Activated CD4-positive, CD25-positive, alpha-beta regulatory T cell treated with anti-CD3 and anti-CD28 coated beads, Interleukin-2, amount 50 U/mL, for 24 hours (primary cell): ENCODE results near the gene COIL.

Experiments used
- ATAC-seq, 2 donors: fragments of 150-1000 bp; cut with Tn5 transposase; one replicate each; pipeline ENCODE4 v1.10.0; 2021; ENCODE audit warnings: mild to moderate bottlenecking in 1 of 2, moderate library complexity in 1 of 2

The COIL gene

DNA sequence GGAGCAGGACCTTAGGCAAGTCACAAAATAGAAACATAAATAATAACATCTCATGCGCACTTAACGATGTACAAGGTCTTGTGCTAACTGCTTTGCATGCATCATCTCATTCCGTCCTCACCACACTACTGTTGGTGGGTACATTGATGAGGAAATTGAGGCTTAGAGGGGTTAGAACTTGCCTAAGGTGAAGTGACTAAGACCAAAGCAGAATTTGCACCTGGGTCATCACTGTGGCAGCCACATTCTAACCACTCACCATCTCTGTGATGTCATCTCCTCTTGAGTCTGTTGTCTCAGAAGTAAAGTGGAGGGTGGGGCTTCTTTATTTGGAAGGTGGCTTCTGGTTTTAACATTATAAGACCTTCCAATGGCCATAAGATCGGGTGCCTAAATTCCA, 26.6 kb downstream of the COIL start:
- ATAC-seq: no peak

DNA sequence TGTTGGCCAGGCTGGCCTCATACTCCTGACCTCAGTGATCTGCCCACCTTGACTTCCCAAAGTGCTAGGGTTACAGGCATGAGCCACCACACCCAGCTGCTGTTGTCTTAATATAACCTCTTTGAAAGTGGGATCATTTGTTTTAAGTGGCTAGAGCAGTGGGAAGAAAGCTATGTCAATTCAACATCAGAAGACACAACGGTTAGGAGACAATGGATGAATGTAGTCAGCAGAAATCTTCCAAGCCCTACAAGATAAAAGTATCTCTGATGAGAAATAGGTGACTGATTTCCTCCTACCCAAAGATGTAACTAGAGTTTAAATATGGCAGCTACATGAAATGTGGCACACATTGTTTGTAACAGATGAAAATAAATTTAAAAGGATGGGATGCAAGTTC, 27.0 kb downstream of the COIL start:
- ATAC-seq: no peak

DNA sequence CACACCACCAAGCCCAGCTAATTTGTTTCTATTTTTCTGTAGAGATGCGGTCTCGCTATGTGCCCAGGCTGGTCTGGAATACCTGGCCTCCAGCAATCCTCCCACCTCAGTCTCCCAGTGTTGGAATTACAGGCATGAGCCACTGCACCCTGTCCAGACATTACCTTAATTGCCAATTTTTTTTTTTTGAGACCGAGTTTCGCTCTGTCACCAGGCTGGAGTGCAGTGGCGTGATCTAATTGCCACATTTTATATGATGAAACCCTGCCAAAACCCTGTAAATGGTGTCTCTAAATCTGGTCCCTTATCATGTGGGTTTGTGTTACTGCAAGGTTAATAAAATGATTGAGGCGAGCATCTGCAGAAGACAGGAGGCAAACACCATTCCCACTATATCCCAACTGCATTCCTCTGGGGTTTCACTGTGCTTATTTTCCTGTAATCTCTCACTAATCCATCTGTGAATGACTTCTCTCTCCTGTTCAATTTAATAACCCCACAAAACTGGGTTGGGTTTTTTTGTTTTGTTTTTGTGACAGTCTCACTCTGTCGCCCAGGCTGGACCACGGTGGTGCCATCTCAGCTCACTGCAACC, 27.6 kb downstream of the COIL start:
- no peak for ATAC-seq

DNA sequence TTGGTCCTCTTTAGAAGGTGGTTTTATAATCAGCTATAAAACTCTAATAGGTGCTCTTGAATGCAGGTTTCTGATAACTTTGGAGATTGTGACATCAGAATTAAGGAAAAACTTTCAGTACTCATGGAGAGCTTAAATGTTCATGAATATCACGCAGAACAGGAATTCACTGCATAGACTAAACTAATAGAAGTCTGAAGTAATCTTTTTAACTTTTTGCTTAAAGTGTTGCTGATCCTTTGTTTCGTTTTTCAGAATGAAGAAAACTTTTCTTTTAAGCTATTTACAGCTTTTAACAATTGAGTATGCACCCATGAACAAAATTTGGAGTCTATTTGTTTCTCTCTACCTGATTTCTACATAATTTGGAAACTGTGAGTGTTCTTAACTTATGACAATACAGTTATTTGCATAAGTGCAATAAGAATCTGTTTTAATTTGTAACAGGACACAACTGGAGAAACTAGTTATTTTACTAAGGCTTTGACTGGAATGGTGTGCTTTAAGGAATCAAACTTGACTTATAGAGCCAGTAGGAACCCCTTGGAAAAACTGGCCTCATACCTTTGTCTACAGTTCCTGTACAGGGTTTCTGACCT, 30.0 kb downstream of the COIL start:
- no peak for ATAC-seq

DNA sequence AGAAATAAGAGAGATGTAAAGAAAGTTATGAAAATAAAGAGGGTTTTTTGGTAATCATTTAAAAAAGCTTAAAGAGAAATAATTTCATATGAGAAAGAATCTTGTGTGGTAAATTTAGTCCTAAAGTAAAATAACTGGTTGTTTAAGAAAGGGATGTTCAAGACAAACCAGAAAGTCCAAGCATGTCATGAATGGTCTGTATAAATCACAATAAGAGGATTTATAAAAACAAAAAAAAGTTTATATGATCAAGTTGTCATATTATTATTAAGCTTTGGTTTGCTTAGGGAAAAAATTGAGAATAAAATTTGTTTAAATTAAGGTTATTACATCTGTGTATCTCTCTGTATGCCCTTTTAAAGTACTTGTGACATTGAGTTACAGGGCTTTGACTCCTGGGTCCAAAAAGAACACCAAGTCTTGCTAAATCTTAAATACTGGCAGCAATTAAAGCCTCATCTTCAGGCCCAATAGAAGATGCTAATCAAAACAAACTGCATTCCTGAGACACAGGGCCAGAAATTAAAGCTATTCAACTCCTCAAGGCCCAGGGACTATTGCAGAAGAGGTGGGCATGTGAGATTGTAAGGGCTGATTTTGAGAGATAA, 31.4 kb downstream of the COIL start:
- ATAC-seq: no peak

DNA sequence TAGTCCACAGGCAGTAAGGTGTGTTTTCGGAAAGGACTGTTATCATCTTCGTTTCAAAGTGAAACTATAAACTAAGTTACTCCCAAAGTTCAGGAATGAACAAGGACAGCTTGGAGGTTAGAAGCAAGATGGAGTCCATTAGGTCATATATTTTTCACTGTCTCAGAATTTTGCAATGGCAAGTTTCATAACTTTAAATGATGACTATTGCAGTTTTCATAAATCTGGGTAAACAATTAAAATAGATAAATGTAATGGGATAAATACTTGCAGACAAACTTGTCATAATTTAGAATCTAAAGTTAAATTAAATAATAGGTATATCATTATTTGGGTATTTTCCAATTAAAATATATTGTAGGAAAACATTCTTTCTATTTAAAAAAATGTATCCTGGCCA, 32.3 kb downstream of the COIL start:
- no peak for ATAC-seq

DNA sequence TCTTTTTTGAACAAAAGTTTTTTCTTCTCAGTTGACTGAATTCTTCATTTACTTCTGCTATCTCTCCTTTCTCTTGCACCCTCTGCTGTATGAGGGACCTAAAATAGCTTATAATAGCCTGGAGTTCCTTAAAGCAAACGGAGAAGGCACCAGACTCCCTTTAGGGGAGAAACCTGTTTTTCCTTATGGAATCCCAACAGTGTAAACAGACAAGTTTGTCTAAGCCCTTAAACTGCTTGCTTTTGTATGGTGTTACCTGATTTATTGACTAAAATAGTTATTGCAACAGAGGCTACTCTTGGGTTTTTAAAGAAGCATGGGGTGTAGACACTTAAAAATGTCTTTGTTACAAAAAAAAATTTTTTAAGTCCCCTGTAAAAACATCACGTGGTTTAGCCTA, 34.1 kb downstream of the COIL start:
- no peak for ATAC-seq

DNA sequence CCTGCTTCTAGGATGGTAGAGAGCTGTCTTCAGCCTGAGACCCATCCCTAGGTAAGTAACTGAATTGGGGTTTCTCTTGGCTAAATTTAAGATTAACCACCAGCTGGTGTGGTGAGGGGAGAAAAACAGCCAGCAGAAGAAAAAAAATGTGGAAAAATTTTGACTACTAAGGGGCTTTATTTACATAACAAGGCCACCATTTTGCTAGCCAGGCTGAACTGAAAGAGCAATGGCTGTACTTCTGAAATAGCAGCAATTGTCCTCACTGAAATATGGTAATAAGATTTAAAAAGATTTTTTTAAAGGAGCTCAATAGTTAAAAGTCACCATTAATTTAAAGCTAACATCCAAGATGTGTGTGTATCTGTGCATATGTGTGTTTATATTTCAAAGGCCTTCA, 34.6 kb downstream of the COIL start:
- no peak for ATAC-seq

DNA sequence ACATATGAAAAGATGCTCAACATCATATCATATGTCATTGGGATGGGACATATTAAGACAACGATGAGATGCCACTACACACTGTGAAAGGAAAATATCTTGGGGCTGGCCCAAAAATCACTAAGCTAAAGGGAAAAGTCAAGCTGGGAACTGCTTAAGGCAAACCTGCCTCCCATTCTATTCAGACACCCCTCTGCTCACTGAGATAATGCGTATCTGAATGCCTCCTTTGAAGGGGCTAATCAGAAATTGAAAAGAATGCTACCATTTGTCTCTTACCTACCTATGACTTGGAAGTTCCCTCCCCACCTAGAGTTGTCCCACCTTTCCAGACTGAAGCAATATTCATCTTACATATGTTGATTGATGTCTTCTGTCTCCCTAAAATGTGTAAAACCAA, 35.8 kb downstream of the COIL start:
- no peak for ATAC-seq

DNA sequence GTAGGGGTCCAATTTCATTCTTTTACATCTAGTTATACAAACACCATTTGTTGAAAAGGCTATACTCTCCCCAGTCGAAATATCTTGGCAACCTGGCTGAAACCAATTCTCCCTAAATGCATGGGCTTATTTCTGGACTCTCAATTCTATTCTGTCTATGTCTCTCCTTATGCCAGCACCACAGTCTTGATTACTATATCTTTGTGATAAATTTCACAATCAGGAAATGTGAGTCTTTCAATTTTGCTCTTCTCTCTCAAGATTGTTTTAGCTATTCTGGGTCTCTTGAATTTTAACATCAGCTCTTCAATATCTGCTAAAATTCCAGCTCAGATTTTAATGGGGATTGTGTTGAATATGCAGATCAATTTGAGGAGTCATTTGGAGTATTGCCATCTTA, 41.1 kb downstream of the COIL start:
- ATAC-seq: no peak

DNA sequence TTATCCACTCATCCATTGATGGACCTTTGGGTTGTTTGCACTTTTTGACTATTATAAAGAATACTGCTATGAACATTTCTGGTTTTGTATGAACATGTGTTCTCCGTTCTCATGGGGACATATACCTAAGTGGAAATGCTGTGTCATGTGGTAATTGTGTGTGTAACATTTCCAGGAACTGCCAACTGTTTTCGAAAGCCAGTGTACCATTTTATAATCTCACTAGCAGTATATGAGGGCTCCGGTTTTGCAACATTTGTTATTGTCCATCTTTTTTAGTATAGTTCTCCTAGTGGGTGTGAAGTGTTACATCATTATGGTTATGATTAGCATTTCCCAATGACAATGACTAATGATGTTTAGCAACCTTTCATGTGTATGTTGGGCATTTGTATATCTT, 41.9 kb downstream of the COIL start:
- ATAC-seq: peak; percentile 25 to 27

DNA sequence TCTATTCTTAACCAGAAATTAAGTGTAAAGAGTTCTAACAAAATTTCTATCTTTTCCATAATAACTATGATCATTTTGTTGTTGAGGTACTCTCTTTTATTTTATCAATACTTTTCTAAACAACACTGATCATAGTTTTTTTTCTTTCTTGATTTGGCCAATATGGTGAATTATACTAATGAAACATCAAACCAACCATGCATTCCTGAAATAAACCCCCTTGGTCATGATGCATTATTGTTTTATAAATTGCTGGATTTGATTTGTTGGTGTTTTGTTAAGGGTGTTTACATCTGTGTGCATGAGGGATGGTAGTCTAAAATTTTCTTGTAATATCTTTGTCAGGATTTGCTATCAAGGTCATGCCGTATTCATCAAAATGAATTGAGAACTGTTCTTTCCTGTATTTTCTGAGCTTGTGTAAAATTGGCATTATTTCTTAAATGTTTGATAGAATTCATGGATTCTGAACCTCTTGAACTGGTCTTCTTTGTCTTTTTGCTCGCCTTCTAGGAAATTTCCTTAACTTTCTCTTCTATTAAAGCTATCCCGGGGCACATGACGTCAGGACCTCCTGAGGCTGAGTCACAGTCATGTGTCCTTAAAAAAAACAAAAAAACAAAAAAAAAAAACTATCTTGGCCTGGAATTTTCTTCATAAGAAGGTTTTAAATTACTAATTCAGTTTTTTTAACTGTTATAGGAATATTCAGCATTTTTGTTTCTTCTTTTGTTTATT, 43.1 kb downstream of the COIL start:
- no peak for ATAC-seq

DNA sequence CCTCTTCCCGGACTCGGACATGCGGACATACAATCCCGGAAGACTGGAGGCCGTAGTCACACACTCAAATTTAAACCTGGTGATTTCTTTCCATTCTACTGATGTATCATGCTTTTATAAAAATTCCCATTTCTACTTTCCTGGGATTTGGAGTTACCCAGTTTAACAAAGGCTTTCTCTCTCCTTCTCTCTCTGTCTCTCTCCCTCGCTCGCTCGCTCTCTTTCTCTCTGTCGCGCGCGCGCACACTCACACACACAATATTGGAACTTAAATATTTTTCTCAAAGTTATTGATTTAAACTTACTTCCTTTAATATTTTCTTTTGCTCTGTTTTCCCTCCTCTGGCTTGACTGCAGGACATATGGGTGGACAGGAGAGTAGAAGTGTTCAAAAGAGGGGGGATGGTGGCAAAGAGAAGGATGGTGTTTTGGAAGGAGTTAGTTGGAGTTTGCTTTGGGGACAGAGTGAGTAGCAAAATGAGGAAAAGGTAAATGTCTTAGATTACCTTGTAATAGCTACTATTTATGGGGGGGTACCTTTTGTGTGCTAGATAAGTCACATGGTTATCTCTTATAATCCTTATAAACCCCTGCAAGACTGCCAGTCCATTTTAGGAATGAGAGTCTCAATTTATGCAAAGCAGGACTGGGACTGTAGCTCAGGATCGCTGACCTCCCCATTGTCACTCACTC, 46.1 kb downstream of the COIL start:
- ATAC-seq: no peak

DNA sequence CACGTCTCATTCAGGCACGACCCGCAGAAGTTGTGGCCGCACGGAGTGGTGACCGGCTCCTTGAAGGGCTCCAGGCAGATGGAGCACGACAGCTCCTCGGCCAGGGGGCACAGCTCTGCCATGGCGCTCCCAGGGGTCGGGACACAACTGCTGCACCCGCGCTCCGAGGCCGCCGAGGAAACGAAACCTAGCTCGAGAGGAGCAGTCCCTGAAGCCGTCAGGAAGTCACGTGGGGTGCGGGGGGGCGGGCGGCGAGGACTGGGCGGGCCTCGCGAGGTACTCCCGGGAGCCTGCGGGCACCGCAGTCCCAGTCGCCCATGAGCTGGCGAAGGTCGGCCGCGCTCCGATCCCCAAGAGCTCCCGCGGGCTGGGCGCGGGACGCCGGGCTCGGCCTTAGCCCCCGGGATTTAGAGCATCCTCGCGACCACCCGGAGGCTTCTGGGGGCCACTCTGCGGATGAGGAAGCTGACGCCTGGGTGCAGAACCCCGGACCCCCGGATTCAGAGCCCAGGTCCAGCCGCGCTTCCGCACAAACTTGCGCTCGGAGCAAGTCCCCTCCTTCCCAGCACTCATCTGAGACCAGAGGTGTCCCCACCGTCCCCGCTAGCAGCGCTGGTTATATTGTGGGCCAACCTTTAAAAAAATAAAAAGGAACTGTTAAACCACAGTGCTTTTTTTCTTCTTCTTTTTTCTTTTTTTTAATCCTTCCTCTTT, 46.8 kb downstream of the COIL start, which contains the start of gene TRIM25:
TRIM25 (minus strand) TSS at position 183 of the 714 bp plus-strand sequence; CDS start at position 122, 61 bp downstream.
- peak; percentile 77 to 80 for ATAC-seq

DNA sequence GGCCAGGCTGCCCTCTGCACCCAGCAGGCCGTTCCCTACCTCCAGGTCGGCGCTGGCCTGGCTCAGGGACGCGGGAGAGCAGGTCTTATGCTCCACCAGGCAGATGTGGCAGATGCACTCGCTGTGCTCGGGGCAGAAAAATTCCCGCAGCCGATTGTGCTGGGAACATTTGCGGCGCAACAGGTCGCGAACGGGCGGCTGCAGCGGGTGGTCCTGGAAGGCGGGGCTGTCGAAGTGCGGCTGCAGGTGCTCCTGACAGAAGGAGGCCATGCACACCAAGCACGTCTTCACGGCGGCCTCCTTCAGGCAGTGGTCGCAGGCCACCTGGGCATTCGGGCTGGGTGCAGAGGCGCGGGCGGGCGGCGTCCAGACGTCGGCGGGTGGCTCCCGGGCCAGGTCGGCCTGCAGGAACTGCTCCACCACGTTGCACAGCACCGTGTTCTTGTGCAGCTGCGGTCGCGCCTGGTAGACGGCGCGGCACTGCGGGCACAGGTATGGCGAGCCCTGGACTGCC, 47.4 kb downstream of the COIL start:
- peak; percentile 40 to 47 for ATAC-seq

DNA sequence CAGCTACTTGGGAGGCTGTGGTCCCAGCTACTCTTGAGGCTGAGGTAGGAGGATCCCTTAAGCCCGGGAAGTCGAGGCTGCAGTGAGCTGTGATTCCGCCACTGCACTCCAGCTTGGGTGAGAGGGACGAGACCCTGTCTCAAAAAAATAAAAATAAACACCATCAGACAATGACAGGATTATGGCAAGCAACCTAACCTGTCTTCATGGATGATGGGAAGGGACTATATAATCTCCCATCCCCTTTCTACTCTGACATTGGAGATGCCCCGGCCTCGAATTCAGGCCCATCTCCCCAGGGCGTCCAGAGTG, 47.9 kb downstream of the COIL start:
- ATAC-seq: no peak

DNA sequence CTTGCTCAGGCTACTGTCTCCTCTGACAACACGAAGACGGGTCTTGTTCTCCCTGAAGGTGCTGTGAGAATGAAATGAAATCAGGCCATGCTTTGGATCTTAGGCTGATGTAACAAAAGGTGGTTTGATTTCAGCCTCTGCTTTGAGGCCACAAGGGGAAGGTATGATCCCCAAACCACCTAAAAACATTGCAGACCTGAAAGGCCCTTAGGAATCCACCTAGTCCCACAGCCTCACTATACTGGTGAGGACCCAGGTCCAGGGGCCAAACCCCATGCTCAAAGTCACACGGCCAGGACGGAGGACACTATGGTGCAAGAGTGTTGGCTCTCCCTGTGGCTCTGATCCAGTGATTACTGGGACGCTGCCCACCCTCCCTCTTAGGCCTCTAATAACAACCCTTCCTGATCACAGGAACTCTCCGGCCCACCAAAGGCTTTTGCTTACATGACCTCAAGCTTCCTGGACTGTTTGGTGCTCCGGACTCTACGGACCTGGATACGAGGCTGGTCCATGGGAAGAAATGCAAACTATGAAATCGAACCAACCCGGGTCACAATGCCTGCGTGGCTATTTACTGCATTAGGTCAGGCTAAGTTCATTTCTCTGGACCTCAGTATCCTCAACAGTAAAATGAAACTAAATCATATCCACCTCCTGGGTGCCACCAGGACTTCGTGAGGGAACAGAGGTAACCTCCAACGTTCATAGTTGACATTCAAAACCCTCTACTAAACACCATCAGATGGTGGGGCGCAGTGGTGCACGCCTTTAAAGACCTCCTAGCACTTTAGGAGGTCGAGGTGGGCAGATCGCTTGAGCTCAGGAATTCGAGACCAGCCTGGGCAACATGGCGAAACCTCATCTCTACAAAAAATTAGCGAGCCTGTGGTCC, 48.5 kb downstream of the COIL start:
- no peak for ATAC-seq

DNA sequence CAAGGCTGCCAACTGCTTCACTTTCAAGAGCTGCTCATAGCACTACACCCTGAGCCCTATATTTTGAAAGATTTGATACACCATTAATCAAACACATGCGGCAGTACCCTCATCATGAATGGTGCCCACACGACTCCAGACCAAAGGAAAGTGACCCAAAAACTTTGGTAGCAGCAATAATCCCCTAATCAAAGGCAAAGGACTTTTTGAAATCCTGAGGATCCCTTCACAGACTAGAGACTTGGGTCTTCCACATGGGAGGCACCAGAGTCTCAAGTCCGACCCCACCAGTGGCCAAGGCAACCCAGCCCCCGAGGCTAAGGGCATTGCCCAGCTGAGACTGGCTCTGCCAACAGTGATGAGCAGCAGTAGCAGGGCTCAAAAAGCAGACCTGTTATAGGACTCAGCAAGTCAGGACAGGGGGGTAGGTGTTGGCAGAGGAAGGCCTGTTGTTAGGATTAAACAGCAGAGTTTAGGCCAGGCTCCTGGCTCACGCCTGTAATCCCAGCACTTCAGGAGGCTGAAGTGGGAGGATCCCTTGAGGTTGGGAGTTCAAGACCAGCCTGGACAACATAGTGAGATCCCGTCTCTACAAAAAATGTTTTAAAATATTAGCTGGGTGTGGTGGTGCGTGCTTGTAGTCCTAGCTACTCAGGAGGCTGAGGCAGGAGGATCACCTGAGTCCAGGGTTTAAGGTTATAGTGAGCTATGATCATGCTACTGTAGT, 50.2 kb downstream of the COIL start:
- ATAC-seq: no peak

DNA sequence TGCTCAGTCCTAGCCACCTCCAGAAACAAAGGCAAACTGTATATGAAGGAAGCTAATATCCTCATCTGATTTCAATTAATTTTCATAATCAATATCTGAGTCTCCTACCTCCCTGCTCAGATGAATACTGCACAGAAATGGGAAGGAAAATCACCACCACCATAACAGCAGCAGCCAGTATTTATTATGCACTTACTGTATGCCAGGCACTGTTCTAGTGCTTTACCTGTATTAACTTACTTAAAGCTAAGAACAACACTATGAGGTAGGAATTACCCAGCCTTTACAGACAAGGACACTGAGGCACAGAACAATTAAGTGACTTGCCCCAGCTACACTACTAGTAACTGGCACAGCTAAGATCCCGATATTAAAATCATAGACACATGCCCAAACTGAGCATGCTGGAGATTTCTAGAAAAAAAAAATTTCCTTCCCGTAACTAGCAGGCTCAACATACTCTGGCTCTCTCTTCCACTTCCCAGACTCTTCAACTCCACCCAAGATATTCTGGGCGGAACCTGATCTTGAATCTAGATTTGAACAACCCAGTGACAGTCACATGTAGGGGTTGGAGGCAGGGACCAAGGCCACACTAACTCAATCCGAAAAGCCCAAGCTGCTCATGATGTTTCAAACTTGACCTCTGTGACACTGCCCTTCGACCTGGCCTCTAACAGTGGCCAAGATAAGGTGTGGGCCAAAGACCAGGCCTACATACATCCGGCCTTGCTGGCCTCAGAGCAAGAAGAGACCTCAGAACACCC, 50.9 kb downstream of the COIL start:
- ATAC-seq: no peak

DNA sequence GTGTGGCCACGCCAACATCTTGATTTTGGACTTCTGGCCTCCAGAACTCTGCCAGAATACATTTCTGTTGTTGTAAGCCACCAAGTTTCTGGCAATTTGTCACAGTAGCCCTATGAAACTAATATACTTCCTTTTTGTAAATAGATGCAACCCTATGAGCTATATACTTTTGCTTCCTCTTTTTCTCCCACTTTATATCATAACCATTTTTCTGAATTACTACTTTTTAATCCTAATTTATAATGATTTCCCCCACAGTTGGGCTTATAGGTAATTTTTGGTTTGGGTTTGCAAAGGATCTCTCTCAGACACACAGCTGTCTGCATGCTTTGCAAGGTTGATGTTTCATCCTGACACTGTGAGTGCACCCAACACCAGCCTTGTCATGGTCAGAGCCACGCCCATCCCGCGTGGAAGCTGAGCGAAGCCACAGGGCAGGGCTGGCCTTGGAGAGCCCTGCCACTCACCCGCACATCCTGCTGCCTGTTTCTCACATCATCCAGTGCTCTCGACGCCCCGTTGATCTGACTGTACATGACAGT, 52.8 kb downstream of the COIL start:
- peak; percentile 60 to 77 for ATAC-seq
